GM12892 (cell line): Measurements from ENCODE around the gene TRIM29.

ENCODE experiments used
- POLR2A ChIP-seq: IDR thresholded peaks from 2 replicates; pipeline ENCODE4 v1.6.1; 2011; ENCODE audit warnings: low read depth, low read length, control low read depth
- TAF1 ChIP-seq: IDR thresholded peaks from 2 replicates; pipeline ENCODE4 v1.6.1; 2011; ENCODE audit warnings: low read depth, mild to moderate bottlenecking, control low read depth, low read length, borderline replicate concordance

- TF ChIP-seq POLR2A (no peak), TAF1 (no peak)
Measured at GRCh38 chr11:120115272-120116000, 22.5 kb downstream of the TRIM29 start.
